WTC11 (cell line): ENCODE data around the gene PHKB. TPM values are rescaled to one million over a fixed set of nuclear protein-coding genes. Genes with fewer than 3 reads are reported as not detected.

Experiments used
- ATAC-seq: fragments of 200-7000 bp; cut with Tn5 transposase; 2 replicates; pipeline ENCODE4 v1.10.0; 2021; ENCODE audit warnings: mild to moderate bottlenecking, moderate library complexity
- CTCF ChIA-PET: fragments of 300-600 bp; sonication (Branson Sonifier 250); formaldehyde crosslinking; loops from one replicate; lab custom pipeline; 2021; ENCODE audit warnings: antibody characterized with exemption; lab: Charles Lee
- POLR2A ChIA-PET: fragments of 350-600 bp; sonication (Branson Sonifier 250); formaldehyde crosslinking; loops from one replicate; lab custom pipeline; 2021; ENCODE audit warnings: antibody characterized with exemption; lab: Charles Lee
- DNase-seq: peaks from one replicate; pipeline ENCODE4 v3.0.0; 2021; ENCODE audit warnings: low spot score
- H3K27ac Mint-ChIP-seq: 2 replicates; pipeline ENCODE4 v1.8.0; 2021; ENCODE audit warnings: mixed read lengths
- H3K27me3 Mint-ChIP-seq: 2 replicates; pipeline ENCODE4 v1.8.0; 2021; ENCODE audit warnings: low read depth, mild to moderate bottlenecking, moderate library complexity, mixed read lengths
- H3K36me3 Mint-ChIP-seq: 2 replicates; pipeline ENCODE4 v1.8.0; 2021; ENCODE audit warnings: mixed read lengths
- H3K4me1 Mint-ChIP-seq: 2 replicates; pipeline ENCODE4 v1.8.0; 2022; ENCODE audit warnings: mixed read lengths
- H3K4me3 Mint-ChIP-seq: 2 replicates; pipeline ENCODE4 v1.8.0; 2021; ENCODE audit warnings: mild to moderate bottlenecking, moderate library complexity, mixed read lengths
- H3K9me3 Mint-ChIP-seq: 2 replicates; pipeline ENCODE4 v1.8.0; 2021; ENCODE audit warnings: mixed read lengths
- CBFB ChIP-seq: sonication (generic); formaldehyde crosslinking; IDR thresholded peaks from 2 replicates; pipeline ENCODE4 v1.8.1; 2022; ENCODE audit warnings: mild to moderate bottlenecking, low read depth, missing genetic modification reagents
- E2F5 ChIP-seq: sonication (generic); formaldehyde crosslinking; IDR thresholded peaks from 2 replicates; pipeline ENCODE4 v1.8.1; 2022; ENCODE audit warnings: mild to moderate bottlenecking, moderate library complexity, missing genetic modification reagents
- ERG ChIP-seq: fragments of 250-450 bp; sonication (Bioruptor Pico); IDR thresholded peaks from 2 replicates; pipeline ENCODE4 v1.8.0; 2021; ENCODE audit warnings: mild to moderate bottlenecking
- ETV6 ChIP-seq: sonication (generic); formaldehyde crosslinking; IDR thresholded peaks from 2 replicates; pipeline ENCODE4 v1.8.1; 2022; ENCODE audit warnings: mild to moderate bottlenecking, missing genetic modification reagents
- FOXK1 ChIP-seq: sonication (generic); formaldehyde crosslinking; IDR thresholded peaks from 2 replicates; pipeline ENCODE4 v1.8.0; 2022; ENCODE audit warnings: mild to moderate bottlenecking, moderate library complexity, missing genetic modification reagents
- GABPB1 ChIP-seq: sonication (generic); formaldehyde crosslinking; IDR thresholded peaks from 2 replicates; pipeline ENCODE4 v1.8.1; 2023; ENCODE audit warnings: mild to moderate bottlenecking, missing genetic modification reagents
- GTF2I ChIP-seq: fragments of 250-450 bp; sonication (Bioruptor Pico); conservative IDR thresholded peaks from 2 replicates; pipeline ENCODE4 v1.4.0; 2021; ENCODE audit warnings: mild to moderate bottlenecking
- IRF1 ChIP-seq: sonication (generic); formaldehyde crosslinking; IDR thresholded peaks from 2 replicates; pipeline ENCODE4 v1.8.0; 2023; ENCODE audit warnings: missing genetic modification reagents
- MXD4 ChIP-seq: fragments of 250-450 bp; sonication (Bioruptor Pico); IDR thresholded peaks from 2 replicates; pipeline ENCODE4 v1.8.0; 2021; ENCODE audit warnings: mild to moderate bottlenecking, moderate library complexity, borderline replicate concordance
- MYBL2 ChIP-seq: sonication (generic); formaldehyde crosslinking; IDR thresholded peaks from 2 replicates; pipeline ENCODE4 v1.8.1; 2023; ENCODE audit warnings: mild to moderate bottlenecking, moderate library complexity, missing genetic modification reagents
- NR2C2 ChIP-seq: sonication (generic); formaldehyde crosslinking; IDR thresholded peaks from 2 replicates; pipeline ENCODE4 v1.8.0; 2022; ENCODE audit warnings: mild to moderate bottlenecking, missing genetic modification reagents
- RELA ChIP-seq: sonication (generic); formaldehyde crosslinking; IDR thresholded peaks from 2 replicates; pipeline ENCODE4 v1.8.1; 2022; ENCODE audit warnings: missing genetic modification reagents, mild to moderate bottlenecking, borderline replicate concordance
- SOX15 ChIP-seq: fragments of 250-450 bp; sonication (Bioruptor Pico); IDR thresholded peaks from 2 replicates; pipeline ENCODE4 v1.9.0; 2021; ENCODE audit warnings: mild to moderate bottlenecking
- SP1 ChIP-seq: sonication (generic); formaldehyde crosslinking; conservative IDR thresholded peaks from 2 replicates; pipeline ENCODE4 v1.8.1; 2022; ENCODE audit warnings: missing genetic modification reagents
- TCF7 ChIP-seq: sonication (generic); formaldehyde crosslinking; IDR thresholded peaks from 2 replicates; pipeline ENCODE4 v1.8.0; 2022; ENCODE audit warnings: mild to moderate bottlenecking, low read depth, missing genetic modification reagents, moderate library complexity
- ZNF396 ChIP-seq: fragments of 250-450 bp; sonication (Bioruptor Pico); IDR thresholded peaks from 2 replicates; pipeline ENCODE4 v1.8.0; 2021; ENCODE audit warnings: mild to moderate bottlenecking, moderate library complexity, borderline replicate concordance
- ZNF423 ChIP-seq: fragments of 250-450 bp; sonication (Bioruptor Pico); IDR thresholded peaks from 2 replicates; pipeline ENCODE4 v2.1.2; 2022; ENCODE audit warnings: mild to moderate bottlenecking, moderate library complexity
- total RNA-seq: library from RNA; stranded (reverse); gene quantifications from 3 replicates; pipeline ENCODE4 v1.2.3, GENCODE V29; 2021
- TF ChIP-seq, protein P1 (sequence below): sonication (generic); formaldehyde crosslinking; IDR thresholded peaks from 2 replicates; pipeline ENCODE4 v1.8.1; 2023; ENCODE audit warnings: mild to moderate bottlenecking, moderate library complexity, missing genetic modification reagents
- TF ChIP-seq, protein P2 (sequence below): fragments of 250-450 bp; sonication (Bioruptor Pico); conservative IDR thresholded peaks from 2 replicates; pipeline ENCODE4 v1.9.0; 2021; ENCODE audit warnings: mild to moderate bottlenecking

Gene PHKB
- total RNA-seq, 1 experiment from 2014 or later = 43.9 TPM

- H3K36me3 Mint-ChIP-seq = peaks cover 32% of the 10 kb centered on the region
- TF ChIP-seq MXD4 (CRISPR knock-in tag) = no peak
- no peak overlapping the region for H3K27ac Mint-ChIP-seq
- DNase-seq (no peak), ATAC-seq (no peak)
- peaks cover 7% of the 10 kb centered on the region; the same call in 1 of the 2 replicates for H3K4me1 Mint-ChIP-seq
- ChIA-PET POLR2A (no interaction called here), CTCF (no interaction called here)
- H3K4me3 Mint-ChIP-seq = no peak overlapping the region
- H3K9me3 Mint-ChIP-seq = no peaks in the 10 kb centered on the region
- no peaks in the 10 kb centered on the region for H3K27me3 Mint-ChIP-seq
These were observed 11.3 kb upstream of the PHKB start for GRCh38 chr16:47449788-47450187.

DNA sequence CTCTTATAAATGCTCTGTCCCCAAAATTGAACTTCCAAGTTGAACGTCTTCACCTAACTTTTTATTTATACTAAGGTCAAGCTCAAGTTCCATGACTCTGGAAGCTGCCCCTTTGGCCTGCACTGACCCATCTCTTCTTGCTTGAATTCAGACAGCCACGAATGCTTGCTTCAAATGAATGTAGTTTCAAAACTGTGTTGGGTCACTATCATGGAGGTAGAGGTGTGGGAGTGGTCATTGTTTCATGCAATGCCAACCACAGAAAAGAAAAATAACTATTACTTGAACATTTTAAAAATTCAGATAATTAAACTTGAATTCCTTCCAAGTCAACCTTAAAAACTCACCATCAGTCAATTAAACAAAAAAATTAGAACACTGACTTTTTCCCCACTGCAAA is 2.8 kb upstream of the PHKB start:
- POLR2A ChIA-PET = no interaction called here
- peaks cover 24% of the 10 kb centered on the region for H3K4me1 Mint-ChIP-seq
- no peaks in the 10 kb centered on the region for H3K27me3 Mint-ChIP-seq
- no peak for ATAC-seq
- H3K9me3 Mint-ChIP-seq = no peaks in the 10 kb centered on the region
- DNase-seq = no peak
- H3K36me3 Mint-ChIP-seq = peaks cover 17% of the 10 kb centered on the region
- TF ChIP-seq NR2C2 (CRISPR knock-in tag) = no peak
- no peak for TF ChIP-seq GTF2I (CRISPR knock-in tag)
- TF ChIP-seq SOX15 (CRISPR knock-in tag) = no peak
- TF ChIP-seq ETV6 = no peak
- no peak for TF ChIP-seq RELA (CRISPR knock-in tag)
- TF ChIP-seq CBFB = no peak
- no peak for TF ChIP-seq SP1
- no peak for TF ChIP-seq E2F5
- TF ChIP-seq GABPB1 (CRISPR knock-in tag) = no peak
- TF ChIP-seq, protein P1, sequence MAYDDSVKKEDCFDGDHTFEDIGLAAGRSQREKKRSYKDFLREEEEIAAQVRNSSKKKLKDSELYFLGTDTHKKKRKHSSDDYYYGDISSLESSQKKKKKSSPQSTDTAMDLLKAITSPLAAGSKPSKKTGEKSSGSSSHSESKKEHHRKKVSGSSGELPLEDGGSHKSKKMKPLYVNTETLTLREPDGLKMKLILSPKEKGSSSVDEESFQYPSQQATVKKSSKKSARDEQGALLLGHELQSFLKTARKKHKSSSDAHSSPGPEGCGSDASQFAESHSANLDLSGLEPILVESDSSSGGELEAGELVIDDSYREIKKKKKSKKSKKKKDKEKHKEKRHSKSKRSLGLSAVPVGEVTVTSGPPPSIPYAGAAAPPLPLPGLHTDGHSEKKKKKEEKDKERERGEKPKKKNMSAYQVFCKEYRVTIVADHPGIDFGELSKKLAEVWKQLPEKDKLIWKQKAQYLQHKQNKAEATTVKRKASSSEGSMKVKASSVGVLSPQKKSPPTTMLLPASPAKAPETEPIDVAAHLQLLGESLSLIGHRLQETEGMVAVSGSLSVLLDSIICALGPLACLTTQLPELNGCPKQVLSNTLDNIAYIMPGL (CRISPR knock-in tag) = no peak
- TF ChIP-seq IRF1 = no peak
- TF ChIP-seq ERG = no peak
- TF ChIP-seq MYBL2 (CRISPR knock-in tag) = no peak
- no peak for TF ChIP-seq ZNF396 (CRISPR knock-in tag)
- TF ChIP-seq FOXK1 (CRISPR knock-in tag) = no peak
- TF ChIP-seq TCF7 = no peak
- TF ChIP-seq MXD4 (CRISPR knock-in tag) = no peak
- TF ChIP-seq, protein P2, sequence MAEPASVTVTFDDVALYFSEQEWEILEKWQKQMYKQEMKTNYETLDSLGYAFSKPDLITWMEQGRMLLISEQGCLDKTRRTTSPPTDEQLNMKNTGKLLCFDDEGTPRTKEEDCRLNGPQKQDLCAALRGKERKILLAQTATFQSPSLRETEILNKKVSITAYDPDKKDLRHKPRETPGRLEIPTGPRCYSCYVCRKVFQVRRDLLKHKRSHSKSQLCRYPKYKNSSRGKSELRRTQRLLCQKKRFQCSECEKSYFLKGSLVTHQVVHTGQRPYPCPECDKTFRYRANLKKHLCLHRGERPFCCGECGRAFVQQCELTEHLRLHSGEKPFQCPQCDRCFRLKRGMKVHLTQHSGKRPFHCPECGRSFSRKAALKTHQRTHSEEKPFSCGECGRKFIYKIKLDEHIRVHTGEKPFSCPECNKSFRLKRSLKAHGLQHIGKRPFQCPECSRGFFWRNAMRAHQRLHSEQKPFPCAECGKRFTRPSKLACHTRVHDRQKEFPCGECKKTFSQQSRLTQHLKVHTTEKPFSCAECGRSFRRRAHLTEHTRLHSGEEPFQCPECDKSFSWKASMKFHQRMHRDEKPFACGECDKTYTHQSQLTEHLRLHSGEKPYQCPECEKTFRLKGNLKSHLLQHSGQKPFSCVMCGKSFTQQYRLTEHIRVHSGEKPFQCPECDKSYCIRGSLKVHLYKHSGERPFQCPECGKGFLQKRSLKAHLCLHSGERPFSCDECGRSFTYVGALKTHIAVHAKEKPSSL = no peak
- TF ChIP-seq ZNF423 (CRISPR knock-in tag) = no peak
- TF ChIP-seq, all 79 proteins: peak for 0
- Mint-ChIP-seq H3K27ac (no peak overlapping the region), H3K4me3 (no peak overlapping the region)
- CTCF ChIA-PET = no interaction called here
